OCI-LY7 (cell line): Measurements from ENCODE around the gene ME1.

Experiments used
- EZH2phosphoT487 ChIP-seq: fragments of 200-600 bp; sonication (generic); IDR thresholded peaks from 2 replicates; pipeline ENCODE4 v1.6.1; 2018; ENCODE audit warnings: low read depth, borderline replicate concordance, mild to moderate bottlenecking, mixed run types, antibody characterized with exemption, low read length, moderate library complexity, mixed read lengths
- TF ChIP-seq, protein P1 (sequence below): fragments of 200-600 bp; sonication (generic); conservative IDR thresholded peaks from 2 replicates; pipeline ENCODE4 v1.5.1; 2014; ENCODE audit warnings: mild to moderate bottlenecking, antibody characterized with exemption, low read length, moderate library complexity, mixed read lengths

DNA sequence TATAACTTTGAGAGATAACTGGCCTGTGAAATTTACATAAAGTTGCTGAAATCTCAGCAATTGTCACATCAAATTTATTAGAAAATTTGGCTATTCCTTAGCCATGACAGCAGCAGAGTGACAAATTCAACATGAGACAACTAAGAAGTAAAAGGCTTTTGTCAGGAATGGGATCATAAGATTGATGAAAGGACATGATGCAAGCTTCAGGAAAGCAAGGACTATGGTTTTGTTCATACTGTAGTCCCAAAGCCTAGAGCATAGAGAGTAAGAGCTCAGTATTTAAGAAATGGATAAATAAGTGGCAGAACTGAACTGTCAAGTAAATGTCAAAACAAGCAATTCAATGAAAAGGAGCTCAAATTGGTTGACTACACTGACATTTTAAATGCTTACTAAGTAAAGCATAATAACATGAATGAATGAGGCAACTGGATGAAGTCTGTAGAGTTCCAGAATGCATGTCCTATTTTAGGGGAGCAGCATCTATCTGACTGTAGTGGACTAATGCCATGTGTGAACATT lies 250.4 kb downstream of the ME1 start:
- TF ChIP-seq, protein P1, sequence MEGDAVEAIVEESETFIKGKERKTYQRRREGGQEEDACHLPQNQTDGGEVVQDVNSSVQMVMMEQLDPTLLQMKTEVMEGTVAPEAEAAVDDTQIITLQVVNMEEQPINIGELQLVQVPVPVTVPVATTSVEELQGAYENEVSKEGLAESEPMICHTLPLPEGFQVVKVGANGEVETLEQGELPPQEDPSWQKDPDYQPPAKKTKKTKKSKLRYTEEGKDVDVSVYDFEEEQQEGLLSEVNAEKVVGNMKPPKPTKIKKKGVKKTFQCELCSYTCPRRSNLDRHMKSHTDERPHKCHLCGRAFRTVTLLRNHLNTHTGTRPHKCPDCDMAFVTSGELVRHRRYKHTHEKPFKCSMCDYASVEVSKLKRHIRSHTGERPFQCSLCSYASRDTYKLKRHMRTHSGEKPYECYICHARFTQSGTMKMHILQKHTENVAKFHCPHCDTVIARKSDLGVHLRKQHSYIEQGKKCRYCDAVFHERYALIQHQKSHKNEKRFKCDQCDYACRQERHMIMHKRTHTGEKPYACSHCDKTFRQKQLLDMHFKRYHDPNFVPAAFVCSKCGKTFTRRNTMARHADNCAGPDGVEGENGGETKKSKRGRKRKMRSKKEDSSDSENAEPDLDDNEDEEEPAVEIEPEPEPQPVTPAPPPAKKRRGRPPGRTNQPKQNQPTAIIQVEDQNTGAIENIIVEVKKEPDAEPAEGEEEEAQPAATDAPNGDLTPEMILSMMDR = no peak
- no peak for TF ChIP-seq EZH2phosphoT487
